HUES48 (cell line): Measurements from ENCODE around the gene MCM3.

Experiments used
- H3K27ac ChIP-seq: one replicate; pipeline ENCODE4 v1.7.0; 2013; ENCODE audit warnings: low read depth, low read length, inconsistent platforms
- H3K27me3 ChIP-seq: 2 replicates; pipeline ENCODE4 v1.6.1; 2013; ENCODE audit warnings: mild to moderate bottlenecking, low read length; ENCODE audit not compliant: control insufficient read depth, insufficient read depth
- H3K36me3 ChIP-seq: 2 replicates; pipeline ENCODE4 v1.6.1; 2013; ENCODE audit warnings: low read length; ENCODE audit not compliant: control insufficient read depth, insufficient read depth
- H3K4me1 ChIP-seq: 2 replicates; pipeline ENCODE4 v1.6.1; 2013; ENCODE audit warnings: mild to moderate bottlenecking, low read length; ENCODE audit not compliant: control insufficient read depth, insufficient read depth
- H3K4me3 ChIP-seq: 2 replicates; pipeline ENCODE4 v1.5.1; 2013; ENCODE audit warnings: mild to moderate bottlenecking, low read depth, low read length
- H3K9ac ChIP-seq: 2 replicates; pipeline ENCODE4 v1.6.1; 2013; ENCODE audit warnings: mild to moderate bottlenecking, low read depth, low read length, moderate library complexity
- H3K9me3 ChIP-seq: 2 replicates; pipeline ENCODE4 v1.6.1; 2013; ENCODE audit warnings: low read length; ENCODE audit not compliant: control insufficient read depth, insufficient read depth

Gene MCM3

GRCh38 chr6:52317211-52317610 lies 32.7 kb upstream of the MCM3 start:
- H3K4me1 ChIP-seq: no peaks in the 10 kb centered on the region
- H3K36me3 ChIP-seq: no peaks in the 10 kb centered on the region
- H3K9ac ChIP-seq: no peak overlapping the region
- H3K27me3 ChIP-seq: no peaks in the 10 kb centered on the region
- H3K9me3 ChIP-seq: no peaks in the 10 kb centered on the region
- H3K27ac ChIP-seq: no peak overlapping the region
- H3K4me3 ChIP-seq: no peak overlapping the region

GRCh38 chr6:52314752-52315151 lies 30.2 kb upstream of the MCM3 start:
- Histone ChIP-seq H3K27me3 (no peaks in the 10 kb centered on the region), H3K9me3 (no peaks in the 10 kb centered on the region), H3K36me3 (no peaks in the 10 kb centered on the region), H3K4me1 (no peaks in the 10 kb centered on the region), H3K9ac (no peak overlapping the region), H3K4me3 (no peak overlapping the region), H3K27ac (no peak overlapping the region)

- Histone ChIP-seq H3K4me1 (peaks cover 6% of the 10 kb centered on the region; the same call in 1 of the 2 replicates), H3K27me3 (no peaks in the 10 kb centered on the region), H3K9me3 (no peaks in the 10 kb centered on the region), H3K36me3 (no peaks in the 10 kb centered on the region), H3K27ac (no peak overlapping the region), H3K9ac (no peak overlapping the region), H3K4me3 (no peak overlapping the region)
These were observed 27.9 kb upstream of the MCM3 start for GRCh38 chr6:52312461-52312860.

- Histone ChIP-seq H3K9ac (no peak overlapping the region), H3K9me3 (no peaks in the 10 kb centered on the region), H3K36me3 (no peaks in the 10 kb centered on the region), H3K27ac (no peak overlapping the region), H3K4me3 (no peak overlapping the region), H3K27me3 (no peaks in the 10 kb centered on the region), H3K4me1 (peaks cover 6% of the 10 kb centered on the region; the same call in 1 of the 2 replicates)
These were observed 26.4 kb upstream of the MCM3 start for GRCh38 chr6:52310932-52311331.

GRCh38 chr6:52307900-52308372 lies 23.4 kb upstream of the MCM3 start:
- no peak overlapping the region for H3K27ac ChIP-seq
- no peak overlapping the region for H3K4me3 ChIP-seq
- H3K9ac ChIP-seq: no peak overlapping the region
- H3K4me1 ChIP-seq: peaks cover 6% of the 10 kb centered on the region; the same call in 1 of the 2 replicates
- no peaks in the 10 kb centered on the region for H3K27me3 ChIP-seq
- no peaks in the 10 kb centered on the region for H3K36me3 ChIP-seq
- H3K9me3 ChIP-seq: no peaks in the 10 kb centered on the region

GRCh38 chr6:52306972-52307870 lies 22.7 kb upstream of the MCM3 start:
- H3K27ac ChIP-seq: no peak overlapping the region
- no peaks in the 10 kb centered on the region for H3K36me3 ChIP-seq
- H3K9ac ChIP-seq: no peak overlapping the region
- H3K4me3 ChIP-seq: peak overlapping the region; percentile 70
- H3K4me1 ChIP-seq: peaks cover 6% of the 10 kb centered on the region; the same call in 1 of the 2 replicates
- H3K27me3 ChIP-seq: no peaks in the 10 kb centered on the region
- no peaks in the 10 kb centered on the region for H3K9me3 ChIP-seq

- Histone ChIP-seq H3K4me3 (no peak overlapping the region), H3K27ac (no peak overlapping the region), H3K4me1 (peaks cover 6% of the 10 kb centered on the region; the same call in 1 of the 2 replicates)
These were observed 21.6 kb upstream of the MCM3 start for GRCh38 chr6:52305948-52306767.

GRCh38 chr6:52305411-52305810 lies 20.9 kb upstream of the MCM3 start:
- Histone ChIP-seq H3K27ac (no peak overlapping the region), H3K4me3 (no peak overlapping the region), H3K9ac (no peak overlapping the region), H3K4me1 (peaks cover 6% of the 10 kb centered on the region; the same call in 1 of the 2 replicates), H3K27me3 (no peaks in the 10 kb centered on the region), H3K36me3 (no peaks in the 10 kb centered on the region), H3K9me3 (no peaks in the 10 kb centered on the region)

More at GRCh38 chr6:52305948-52306767, 21.6 kb upstream of the MCM3 start:
- H3K9me3 ChIP-seq: no peaks in the 10 kb centered on the region
- H3K36me3 ChIP-seq: no peaks in the 10 kb centered on the region
- H3K27me3 ChIP-seq: no peaks in the 10 kb centered on the region
- no peak overlapping the region for H3K9ac ChIP-seq

- Histone ChIP-seq H3K27ac (no peak overlapping the region), H3K4me3 (no peak overlapping the region), H3K9ac (no peak overlapping the region), H3K4me1 (peaks cover 6% of the 10 kb centered on the region; the same call in 1 of the 2 replicates), H3K27me3 (no peaks in the 10 kb centered on the region), H3K9me3 (no peaks in the 10 kb centered on the region), H3K36me3 (no peaks in the 10 kb centered on the region)
These were observed 20.4 kb upstream of the MCM3 start for GRCh38 chr6:52304983-52305390.

- Histone ChIP-seq H3K27ac (no peak overlapping the region), H3K4me1 (peaks cover 6% of the 10 kb centered on the region; the same call in 1 of the 2 replicates), H3K4me3 (no peak overlapping the region), H3K27me3 (no peaks in the 10 kb centered on the region), H3K9me3 (no peaks in the 10 kb centered on the region), H3K9ac (no peak overlapping the region), H3K36me3 (no peaks in the 10 kb centered on the region)
These were observed 18.6 kb upstream of the MCM3 start for GRCh38 chr6:52303178-52303577.
